ENCODE data around the gene SAFB2. TPM values are rescaled to one million over a fixed set of nuclear protein-coding genes. Genes with fewer than 3 reads are reported as not detected.

The SAFB2 gene
- 70.8 TPM for polyA plus RNA-seq

DNA sequence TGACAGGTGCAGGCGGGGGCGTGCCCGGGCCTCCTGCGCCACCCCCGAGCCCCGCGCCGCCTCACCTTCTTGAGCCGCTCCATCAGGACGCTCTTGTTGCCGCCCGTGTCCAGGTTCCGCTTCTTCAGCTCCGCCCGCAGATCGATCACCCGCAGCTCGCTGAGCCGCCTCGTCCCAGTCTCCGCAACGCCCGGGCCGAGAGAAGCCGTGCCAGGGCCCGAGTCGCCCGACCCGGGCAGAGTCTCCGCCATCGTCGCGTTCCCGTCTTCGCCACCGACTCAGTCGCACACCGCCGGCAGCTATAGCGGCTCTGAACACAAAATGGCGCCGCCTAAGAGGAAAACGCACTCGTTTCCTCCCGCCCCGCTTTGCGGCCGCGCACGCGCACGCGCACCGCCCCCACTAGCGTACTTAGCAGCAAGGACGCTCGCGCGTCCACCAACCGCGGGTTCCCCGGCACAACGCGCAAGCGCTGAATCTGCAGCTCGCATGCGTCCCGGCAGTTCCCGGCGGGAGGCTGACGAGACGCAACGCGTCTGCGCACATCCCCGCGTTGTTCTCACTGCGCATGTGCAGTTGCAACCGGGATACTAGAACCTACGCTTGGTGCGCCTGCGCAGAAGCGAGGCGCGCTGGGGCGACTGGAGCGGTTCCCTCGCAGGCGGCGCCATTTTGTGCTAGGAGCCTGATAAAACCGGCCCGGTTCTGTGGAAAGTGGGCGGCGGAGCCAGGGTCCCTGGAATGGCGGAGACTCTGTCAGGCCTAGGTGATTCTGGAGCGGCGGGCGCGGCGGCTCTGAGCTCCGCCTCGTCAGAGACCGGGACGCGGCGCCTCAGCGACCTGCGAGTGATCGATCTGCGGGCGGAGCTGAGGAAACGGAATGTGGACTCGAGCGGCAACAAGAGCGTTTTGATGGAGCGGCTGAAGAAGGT is at the start of gene SAFB2, which contains the start of gene SAFB:
Gene SAFB2 (minus strand): TSS at position 312 of the 932 bp plus-strand sequence. CDS start 61 bp downstream, at position 251.
Gene SAFB (plus strand): TSS at position 619 of the 932 bp plus-strand sequence. CDS start 123 bp downstream, at position 742.
- Mint-ChIP-seq H3K36me3 (peaks cover 5% of the 10 kb centered on the region), H3K4me3 (peak within 1 kb of the TSS; percentile 98 to 100 (median 100)), H3K27ac (peak within 1 kb of the TSS; percentile 99 to 100 (median 99)), H3K27me3 (no peaks in the 10 kb centered on the region), H3K4me1 (peaks cover 45 to 52% (median 52%) of the 10 kb centered on the region in 3 donors), H3K9me3 (no peaks in the 10 kb centered on the region)

DNA sequence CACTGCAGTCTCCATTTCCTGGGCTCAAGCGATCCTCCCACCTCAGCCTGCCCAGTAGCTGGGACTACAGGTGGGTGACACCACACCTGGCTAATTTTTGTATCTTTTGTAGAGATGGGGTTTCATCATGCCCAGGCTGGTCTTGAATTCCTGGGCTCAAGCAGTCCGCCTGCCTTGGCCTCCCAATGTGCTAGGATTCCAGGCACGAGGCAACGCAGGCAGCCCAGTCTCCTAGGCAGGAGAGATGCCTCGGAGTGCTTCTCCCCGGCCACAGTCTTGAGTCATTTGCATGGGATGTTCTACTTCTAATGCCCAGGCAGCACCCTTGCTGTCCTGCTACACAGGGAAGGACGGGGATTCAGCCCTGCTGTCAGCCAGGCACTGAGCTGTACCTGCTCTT is 49.0 kb upstream of the SAFB2 start:
- H3K9me3 Mint-ChIP-seq, result no peaks in the 10 kb centered on the region
- H3K27ac Mint-ChIP-seq, result peak overlapping the region in 1 of 3 donors; percentile 79
- H3K4me1 Mint-ChIP-seq, result no peaks in the 10 kb centered on the region
- no peak overlapping the region for H3K4me3 Mint-ChIP-seq
- no peaks in the 10 kb centered on the region for H3K27me3 Mint-ChIP-seq
- H3K36me3 Mint-ChIP-seq, result no peaks in the 10 kb centered on the region

DNA sequence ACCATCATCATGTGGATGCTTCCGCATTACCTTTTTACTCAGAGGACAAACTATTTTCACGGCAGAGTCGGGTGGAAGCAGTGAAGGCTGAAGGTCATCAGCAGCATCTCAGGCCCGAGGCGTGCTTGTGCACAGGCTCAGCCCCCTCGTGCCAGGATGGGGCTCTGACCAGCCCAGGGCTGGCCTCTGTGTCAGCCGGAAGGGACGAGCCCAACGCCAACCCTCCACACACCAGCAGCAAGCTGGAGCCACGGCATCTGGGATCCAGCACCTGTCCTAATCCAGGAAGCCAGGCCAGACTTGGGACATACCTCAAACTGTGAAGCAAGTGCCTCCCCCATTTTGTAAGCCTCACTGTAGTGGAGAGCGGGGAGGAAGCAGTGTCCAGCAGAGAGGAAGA is 46.6 kb upstream of the SAFB2 start:
- H3K27me3 Mint-ChIP-seq, result no peaks in the 10 kb centered on the region

DNA sequence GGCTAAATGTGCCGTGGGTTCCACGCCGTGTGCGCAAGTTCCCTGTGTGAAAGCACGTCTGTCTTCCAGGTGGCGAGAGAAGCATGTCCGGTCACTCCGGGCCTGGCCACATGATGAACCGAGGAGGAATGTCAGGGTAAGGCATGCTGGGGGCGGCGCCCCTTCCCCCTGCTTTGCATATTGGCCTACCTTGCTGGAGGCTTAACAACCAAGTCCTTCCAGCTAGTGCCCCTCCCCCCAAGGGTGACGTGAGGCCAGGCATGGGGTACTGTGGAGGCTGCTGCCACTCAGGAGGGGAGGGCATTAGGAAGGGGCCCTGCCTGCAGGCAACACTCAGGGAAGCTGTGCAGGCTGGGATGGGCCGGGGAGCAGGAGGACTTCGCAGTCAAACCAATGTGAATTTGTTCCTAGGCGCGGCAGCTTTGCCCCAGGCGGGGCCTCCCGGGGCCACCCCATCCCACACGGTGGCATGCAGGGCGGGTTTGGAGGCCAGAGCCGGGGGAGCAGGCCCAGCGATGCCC is 45.2 kb upstream of the SAFB2 start:
- Mint-ChIP-seq H3K27ac (peak overlapping the region in 2 of 3 donors; percentile 1 to 45), H3K36me3 (no peaks in the 10 kb centered on the region), H3K9me3 (no peaks in the 10 kb centered on the region), H3K4me3 (no peak overlapping the region), H3K4me1 (peaks cover 0 to 3% (median 0%) of the 10 kb centered on the region in 3 donors), H3K27me3 (no peaks in the 10 kb centered on the region)

More for the DNA sequence above, 46.6 kb upstream of the SAFB2 start:
- Mint-ChIP-seq H3K4me1 (peaks cover 0 to 3% (median 0%) of the 10 kb centered on the region in 3 donors), H3K27ac (peak overlapping the region in 1 of 3 donors; percentile 82), H3K4me3 (no peak overlapping the region), H3K9me3 (no peaks in the 10 kb centered on the region), H3K36me3 (no peaks in the 10 kb centered on the region)

DNA sequence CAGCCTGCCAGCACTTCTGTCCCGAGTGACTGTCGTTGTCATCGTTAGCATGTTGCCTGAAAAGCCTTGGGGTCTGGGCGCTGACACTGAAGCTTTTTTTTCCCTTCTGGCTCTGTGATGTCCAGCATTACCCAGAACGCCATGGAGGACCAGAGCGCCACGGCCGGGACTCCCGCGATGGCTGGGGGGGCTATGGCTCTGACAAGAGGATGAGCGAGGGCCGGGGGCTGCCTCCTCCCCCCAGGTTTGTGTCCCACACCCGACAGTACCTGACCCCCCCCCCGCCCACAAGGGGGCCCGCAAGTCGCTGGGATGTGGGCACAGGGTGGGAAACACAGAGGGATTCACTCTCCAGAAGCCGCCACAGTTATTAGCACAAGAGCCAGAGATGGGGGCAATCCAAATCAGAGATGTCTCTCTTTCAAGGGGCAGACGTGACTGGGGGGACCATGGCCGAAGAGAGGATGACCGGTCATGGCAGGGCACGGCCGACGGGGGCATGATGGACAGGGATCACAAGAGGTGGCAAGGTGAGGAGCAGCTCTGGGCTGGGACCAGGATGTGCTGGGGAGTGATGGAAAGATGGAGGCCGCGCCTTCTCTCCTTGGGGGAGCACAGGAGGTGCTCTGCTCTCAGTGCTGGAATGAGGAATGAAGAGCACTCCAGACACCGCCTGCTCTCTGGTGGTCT is 44.5 kb upstream of the SAFB2 start:
- H3K9me3 Mint-ChIP-seq, result no peaks in the 10 kb centered on the region
- H3K27me3 Mint-ChIP-seq, result no peaks in the 10 kb centered on the region
- peaks cover 0 to 3% (median 0%) of the 10 kb centered on the region in 3 donors for H3K4me1 Mint-ChIP-seq
- peak overlapping the region in 1 of 3 donors; percentile 45 for H3K27ac Mint-ChIP-seq
- H3K4me3 Mint-ChIP-seq, result peak overlapping the region in 1 of 4 donors; percentile 9
- no peaks in the 10 kb centered on the region for H3K36me3 Mint-ChIP-seq

DNA sequence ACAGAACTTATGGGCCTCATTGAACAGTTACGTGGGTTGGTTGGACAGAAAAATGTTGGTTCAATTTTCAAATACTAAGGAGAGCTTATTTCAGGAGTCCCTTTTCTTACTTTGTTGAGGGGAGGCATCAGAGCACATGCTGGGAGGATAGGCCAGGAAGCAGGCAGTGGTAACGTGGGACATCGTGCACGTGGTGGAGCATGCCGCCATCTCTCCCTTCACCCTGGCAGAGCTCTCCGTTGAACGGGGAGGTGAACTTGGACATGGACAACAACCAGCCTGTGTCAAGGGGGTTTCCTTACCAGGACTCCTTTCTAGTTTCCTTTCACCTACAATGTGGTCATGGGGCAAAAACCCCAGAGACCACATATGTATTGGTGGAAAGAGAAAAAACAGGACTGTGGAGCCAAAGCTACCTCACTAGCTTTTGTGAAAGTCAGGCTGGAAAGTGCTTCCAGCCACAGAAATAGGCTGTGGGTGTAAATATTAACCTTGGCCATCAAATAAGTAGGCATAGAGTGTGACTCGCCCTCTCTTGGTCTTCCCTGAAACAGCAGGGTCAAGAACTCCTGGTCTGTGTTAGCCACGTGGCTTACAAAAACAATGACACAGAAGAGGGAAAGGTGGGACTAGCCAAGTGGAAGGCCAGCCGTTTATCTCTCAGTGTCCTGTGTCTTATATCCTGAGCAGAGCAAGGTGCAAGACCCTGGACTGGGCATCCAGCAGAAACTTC is 43.4 kb upstream of the SAFB2 start:
- Mint-ChIP-seq H3K4me3 (peak overlapping the region in 1 of 4 donors; percentile 29), H3K27ac (peak overlapping the region in 1 of 3 donors; percentile 23), H3K27me3 (no peaks in the 10 kb centered on the region), H3K4me1 (peaks cover 0 to 3% (median 0%) of the 10 kb centered on the region in 3 donors), H3K9me3 (no peaks in the 10 kb centered on the region), H3K36me3 (no peaks in the 10 kb centered on the region)

DNA sequence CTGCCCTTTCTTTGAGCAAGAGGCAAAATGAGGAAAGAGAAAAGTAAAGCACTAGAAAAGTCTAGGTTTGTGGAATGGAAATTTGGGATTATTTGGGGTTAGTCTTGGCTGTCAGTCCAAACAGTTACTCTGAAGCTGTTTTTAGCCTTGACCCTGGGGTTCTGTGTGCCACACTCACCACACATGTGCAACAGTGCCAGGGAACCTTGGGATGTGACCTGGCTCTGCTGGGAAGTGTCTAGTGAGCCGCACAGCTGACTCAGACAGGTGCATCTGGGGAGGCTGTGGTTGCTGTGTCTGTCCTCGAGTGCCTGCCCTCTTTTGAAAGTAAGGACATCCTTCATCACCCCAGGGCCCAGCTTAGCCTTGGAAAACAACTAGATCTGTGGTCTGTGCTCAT is 41.9 kb upstream of the SAFB2 start:
- H3K27me3 Mint-ChIP-seq, result no peaks in the 10 kb centered on the region
- no peaks in the 10 kb centered on the region for H3K36me3 Mint-ChIP-seq
- peaks cover 0 to 3% (median 0%) of the 10 kb centered on the region in 3 donors for H3K4me1 Mint-ChIP-seq
- no peak overlapping the region for H3K4me3 Mint-ChIP-seq
- no peaks in the 10 kb centered on the region for H3K9me3 Mint-ChIP-seq
- no peak overlapping the region for H3K27ac Mint-ChIP-seq

DNA sequence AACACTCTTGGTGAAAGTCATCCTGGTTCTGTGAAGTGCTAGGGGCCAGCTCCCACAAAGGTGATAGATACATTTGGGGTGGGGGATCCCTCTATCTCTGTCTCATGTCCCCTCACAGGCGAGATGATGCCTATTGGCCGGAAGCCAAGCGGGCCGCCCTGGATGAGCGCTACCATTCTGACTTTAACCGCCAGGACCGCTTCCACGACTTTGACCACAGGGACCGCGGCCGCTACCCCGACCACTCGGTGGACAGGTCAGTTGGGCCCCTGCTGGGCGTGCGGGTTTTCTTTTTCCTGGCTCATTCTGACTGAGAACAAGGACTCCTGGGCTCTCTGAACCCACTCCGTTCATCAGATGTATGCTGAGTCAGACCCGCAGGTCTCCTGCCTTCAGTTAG is 41.3 kb upstream of the SAFB2 start:
- no peaks in the 10 kb centered on the region for H3K27me3 Mint-ChIP-seq
- no peaks in the 10 kb centered on the region for H3K9me3 Mint-ChIP-seq
- H3K27ac Mint-ChIP-seq, result no peak overlapping the region
- peaks cover 0 to 3% (median 0%) of the 10 kb centered on the region in 3 donors for H3K4me1 Mint-ChIP-seq
- H3K36me3 Mint-ChIP-seq, result no peaks in the 10 kb centered on the region
- H3K4me3 Mint-ChIP-seq, result no peak overlapping the region

DNA sequence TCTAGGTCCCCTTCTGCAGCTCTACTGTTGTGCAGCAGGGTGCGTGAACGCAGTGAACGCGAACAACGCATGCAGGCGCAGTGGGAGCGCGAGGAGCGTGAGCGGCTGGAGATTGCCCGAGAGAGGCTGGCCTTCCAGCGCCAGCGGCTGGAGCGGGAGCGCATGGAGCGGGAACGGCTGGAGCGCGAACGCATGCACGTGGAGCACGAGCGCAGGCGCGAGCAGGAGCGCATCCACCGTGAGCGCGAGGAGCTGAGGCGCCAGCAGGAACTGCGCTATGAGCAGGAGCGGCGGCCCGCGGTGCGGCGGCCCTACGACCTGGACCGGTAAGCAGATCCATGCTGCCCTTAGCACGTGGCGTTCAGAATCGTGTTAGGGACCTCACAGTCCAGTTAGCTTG is 38.9 kb upstream of the SAFB2 start:
- no peaks in the 10 kb centered on the region for H3K9me3 Mint-ChIP-seq
- H3K4me1 Mint-ChIP-seq, result peaks cover 0 to 4% (median 0%) of the 10 kb centered on the region in 3 donors
- H3K4me3 Mint-ChIP-seq, result no peak overlapping the region
- no peaks in the 10 kb centered on the region for H3K27me3 Mint-ChIP-seq
- peak overlapping the region in 2 of 3 donors; percentile 31 to 45 for H3K27ac Mint-ChIP-seq
- peaks cover 5% of the 10 kb centered on the region for H3K36me3 Mint-ChIP-seq

DNA sequence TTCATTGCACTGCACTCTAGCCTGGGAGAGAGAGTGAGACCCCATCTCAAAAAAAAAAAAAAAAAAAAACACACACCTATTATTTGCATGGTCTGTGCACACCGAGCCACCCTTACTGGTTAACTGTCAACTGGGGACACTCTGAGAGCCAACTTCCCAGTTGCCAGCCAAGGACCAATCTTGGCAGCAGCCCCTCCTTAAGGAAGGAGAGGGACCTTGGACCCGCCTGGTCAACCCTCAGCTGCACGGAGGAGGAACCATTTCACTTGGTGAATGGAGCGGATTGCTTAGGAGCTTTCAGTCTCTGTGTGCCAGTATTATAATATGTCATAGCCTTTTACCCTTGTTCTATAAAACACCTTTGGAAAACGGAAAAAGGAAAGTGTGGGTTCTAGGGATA is 32.8 kb upstream of the SAFB2 start:
- H3K9me3 Mint-ChIP-seq, result no peaks in the 10 kb centered on the region
- peaks cover 7% of the 10 kb centered on the region for H3K36me3 Mint-ChIP-seq
- no peaks in the 10 kb centered on the region for H3K27me3 Mint-ChIP-seq
- no peak overlapping the region for H3K4me3 Mint-ChIP-seq
- H3K4me1 Mint-ChIP-seq, result peaks cover 0 to 4% (median 0%) of the 10 kb centered on the region in 3 donors
- no peak overlapping the region for H3K27ac Mint-ChIP-seq

DNA sequence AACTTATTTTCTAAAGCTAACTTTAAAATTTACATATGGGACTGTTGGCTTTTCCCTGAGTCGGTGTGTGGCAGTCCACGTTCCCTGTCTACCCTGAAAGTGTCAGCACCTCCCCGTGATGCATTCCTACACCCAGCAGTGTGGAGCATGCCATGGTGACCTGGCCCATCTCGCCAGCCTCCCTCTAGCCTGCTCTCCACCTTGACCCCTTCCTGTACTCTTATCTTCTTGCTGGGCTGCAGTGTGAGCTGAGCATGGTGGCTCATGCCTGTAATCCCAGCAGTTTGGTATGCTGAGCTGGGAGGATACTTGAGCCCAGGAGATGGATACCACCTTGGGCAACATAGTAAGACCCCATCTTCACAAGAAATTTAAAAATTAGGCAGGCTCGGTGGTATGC is 32.4 kb upstream of the SAFB2 start:
- no peak overlapping the region for H3K4me3 Mint-ChIP-seq
- H3K27me3 Mint-ChIP-seq, result no peaks in the 10 kb centered on the region
- H3K9me3 Mint-ChIP-seq, result no peaks in the 10 kb centered on the region
- H3K27ac Mint-ChIP-seq, result no peak overlapping the region
- peaks cover 7% of the 10 kb centered on the region for H3K36me3 Mint-ChIP-seq
- peaks cover 0 to 4% (median 0%) of the 10 kb centered on the region in 3 donors for H3K4me1 Mint-ChIP-seq

DNA sequence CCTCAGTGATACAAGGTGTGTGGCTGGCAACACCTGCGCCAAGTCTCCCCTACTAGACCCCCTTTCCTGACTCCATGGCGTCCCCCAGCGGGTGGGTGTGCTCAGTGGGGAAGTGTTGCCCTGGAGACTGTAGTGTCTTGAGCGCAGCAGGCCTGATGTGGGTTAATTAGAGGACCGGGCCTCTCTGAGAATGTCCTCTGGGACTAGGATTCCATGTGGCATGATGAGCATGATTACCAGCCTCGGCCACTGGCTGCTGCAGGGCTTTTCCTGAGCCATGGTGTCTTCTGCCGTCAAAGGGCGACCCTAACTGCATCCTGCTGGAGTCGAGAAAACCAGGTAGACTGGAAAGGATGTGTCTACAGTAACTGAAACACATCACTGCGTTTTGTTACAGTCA is 29.7 kb upstream of the SAFB2 start:
- Mint-ChIP-seq H3K4me3 (no peak overlapping the region), H3K4me1 (peaks cover 0 to 4% (median 2%) of the 10 kb centered on the region in 3 donors), H3K36me3 (peaks cover 9% of the 10 kb centered on the region), H3K27ac (no peak overlapping the region), H3K9me3 (no peaks in the 10 kb centered on the region), H3K27me3 (no peaks in the 10 kb centered on the region)

DNA sequence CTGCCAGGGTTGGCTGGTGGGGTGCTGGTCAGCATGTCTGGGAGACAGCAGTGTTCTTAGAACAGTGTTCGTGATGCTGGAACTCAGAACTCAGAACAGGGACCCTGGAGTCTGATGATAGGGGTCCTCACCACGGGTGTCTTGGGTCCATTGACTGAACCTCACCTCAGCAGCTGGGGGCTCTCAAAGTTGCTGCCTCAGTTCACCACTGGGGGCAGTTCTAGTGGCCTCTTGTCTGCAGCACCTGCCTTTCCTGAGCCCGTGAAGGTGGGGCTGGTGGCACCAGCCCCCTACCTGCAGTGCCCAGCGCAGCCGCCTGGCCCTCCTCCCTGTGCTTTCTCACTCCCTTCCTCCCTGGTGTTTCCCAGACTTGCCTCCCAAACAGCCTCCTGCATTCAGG is 28.8 kb upstream of the SAFB2 start:
- Mint-ChIP-seq H3K36me3 (peaks cover 9% of the 10 kb centered on the region), H3K4me3 (no peak overlapping the region), H3K9me3 (no peaks in the 10 kb centered on the region), H3K27me3 (no peaks in the 10 kb centered on the region), H3K27ac (peak overlapping the region in 1 of 3 donors; percentile 23), H3K4me1 (peaks cover 0 to 4% (median 2%) of the 10 kb centered on the region in 3 donors)

DNA sequence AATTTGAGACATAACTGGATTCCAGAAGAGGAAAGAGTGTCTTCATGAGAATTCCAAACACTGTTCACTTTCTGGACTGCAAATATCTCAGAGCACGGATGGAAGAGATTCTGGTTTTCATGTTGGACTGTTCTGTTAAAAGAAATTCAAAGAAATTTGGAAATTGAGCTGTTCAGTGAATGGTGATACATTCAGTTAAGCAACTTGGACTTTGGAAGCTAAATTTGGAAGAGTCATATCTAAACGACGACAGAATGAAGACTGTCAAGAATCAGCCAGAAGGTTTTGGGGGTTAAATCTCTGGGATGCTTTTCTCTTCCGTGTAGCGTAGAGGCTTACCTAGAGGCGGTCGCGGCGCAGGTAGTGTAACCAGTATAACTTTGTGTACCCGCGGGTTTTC is 25.9 kb upstream of the SAFB2 start:
- H3K36me3 Mint-ChIP-seq, result peaks cover 8% of the 10 kb centered on the region

More for the DNA sequence above, 25.9 kb upstream of the SAFB2 start:
- Mint-ChIP-seq H3K27ac (no peak overlapping the region), H3K4me1 (peaks cover 7 to 14% (median 7%) of the 10 kb centered on the region in 3 donors), H3K27me3 (no peaks in the 10 kb centered on the region), H3K9me3 (no peaks in the 10 kb centered on the region), H3K4me3 (no peak overlapping the region)

All from IgD-negative memory B cell (primary cell).